ENCODE results near the gene HERC4.

GRCh38 chr10:68081916-68082315 lies 6.8 kb upstream of the HERC4 start:
- TF ChIP-seq POLR2AphosphoS5 (IDR thresholded peaks at IDR 0.05; ENCODE audit: low read depth, low read length) (no peak), TAF1 (IDR thresholded peaks at IDR 0.05; ENCODE audit: borderline replicate concordance, low read depth, low read length) (no peak), POLR2A (IDR thresholded peaks at IDR 0.05; ENCODE audit: low read depth, low read length) (no peak)

All from GM12892 (cell line).